ENCODE measurements around the gene LMNA.

GRCh38 chr1:156070548-156070947 lies 44.0 kb upstream of the LMNA start:
- TF ChIP-seq RAD21 (IDR thresholded peaks at IDR 0.05; ENCODE audit: insufficient read depth, low read depth, low read length) (no peak), ETV6 (conservative IDR thresholded peaks at IDR 0.05 in 1 of 2, IDR thresholded peaks at IDR 0.05 in 1 of 2; ENCODE audit: borderline replicate concordance in 1 of 2, low read depth in 1 of 2) (no peak), CTCF (IDR thresholded peaks at IDR 0.05 in 2 of 3, conservative IDR thresholded peaks at IDR 0.05 in 1 of 3; ENCODE audit: control insufficient read depth in 2 of 3, extremely low read depth in 1 of 3, insufficient read depth in 1 of 3, low read depth in 3 of 3, low read length in 3 of 3) (no peak)

Measured in GM12878 (cell line).